GM12878 (cell line): Measurements from ENCODE around the gene WDR41. TPM values are rescaled to one million over a fixed set of nuclear protein-coding genes. Genes with fewer than 3 reads are reported as not detected.
A peak's percentile ranks its signal among the peaks of the same experiment; 100 is the strongest.

Experiments
- ATAC-seq: fragments of 200-7000 bp; cut with Tn5 transposase; 3 replicates; pipeline ENCODE4 v1.9.1; 2020; ENCODE audit warnings: mild to moderate bottlenecking, moderate library complexity
- BruUV-seq: library from RNA; stranded (reverse); fragments of 400-500 nt; replicated peaks from 2 replicates; lab custom pipeline; 2021; lab: Mats Ljungman, UMichigan
- CTCF ChIA-PET: fragments of 300-600 bp; sonication (Branson Sonifier 250); formaldehyde crosslinking; extraction: SDS; loops from one replicate; lab custom pipeline; 2021; ENCODE audit warnings: inconsistent platforms; lab: Yijun Ruan, JAX
- POLR2A ChIA-PET: fragments of 350-600 bp; formaldehyde crosslinking; extraction: SDS; loops from one replicate; lab custom pipeline; 2021; ENCODE audit warnings: inconsistent platforms; lab: Charles Lee
- RAD21 ChIA-PET: fragments of 300-600 bp; sonication (Branson Sonifier 250); formaldehyde crosslinking; loops from one replicate; lab custom pipeline; 2023; ENCODE audit warnings: antibody characterized with exemption; ENCODE audit not compliant: unreplicated experiment; lab: Charles Lee
- SMC1A ChIA-PET: fragments of 300-600 bp; sonication (Branson Sonifier 250); formaldehyde crosslinking; loops from one replicate; lab custom pipeline; 2023; ENCODE audit not compliant: unreplicated experiment, uncharacterized antibody; lab: Charles Lee
- DNase-seq: peaks from one replicate; pipeline ENCODE4 v3.0.0-alpha.2; 2011; ENCODE audit warnings: low read depth, low spot score
- FAIRE-seq: peaks from 3 replicates; lab custom pipeline; 2011; peaks lifted over from hg19 to GRCh38; lab: Jason Lieb, UNC
- H2AFZ ChIP-seq: 2 replicates; pipeline ENCODE4 v1.6.0; 2011; ENCODE audit warnings: low read depth, low read length, control low read depth; ENCODE audit not compliant: control insufficient read depth
- H3K27ac ChIP-seq: 2 replicates; pipeline ENCODE4 v1.5.1; 2011; ENCODE audit warnings: control low read depth; ENCODE audit not compliant: control insufficient read depth, insufficient read depth
- H3K27me3 ChIP-seq, 2 experiments: replicated peaks in 1 of 2; 2 replicates each; pipeline versions ENCODE4 v1.6.0 to v1.6.1; 2011; ENCODE audit warnings: low read length in 1 of 2; ENCODE audit not compliant: control insufficient read depth in 2 of 2, insufficient read depth in 2 of 2
- H3K36me3 ChIP-seq, 2 experiments: 2 replicates each; pipeline ENCODE4 v1.5.1; 2011; ENCODE audit warnings: low read length in 1 of 2; ENCODE audit not compliant: control insufficient read depth in 2 of 2, insufficient read depth in 2 of 2
- H3K4me1 ChIP-seq: 2 replicates; pipeline ENCODE4 v1.6.1; 2011; ENCODE audit warnings: mild to moderate bottlenecking, low read length, moderate library complexity, mixed read lengths; ENCODE audit not compliant: control insufficient read depth, insufficient read depth
- H3K4me2 ChIP-seq: 2 replicates; pipeline ENCODE4 v1.6.0; 2011; ENCODE audit warnings: control low read depth; ENCODE audit not compliant: control insufficient read depth, insufficient read depth
- H3K4me3 ChIP-seq: fragments of 200-600 bp; sonication (generic); 2 replicates; pipeline ENCODE4 v1.5.1; 2016
- H3K79me2 ChIP-seq: 2 replicates; pipeline ENCODE4 v1.6.0; 2011; ENCODE audit warnings: low read length; ENCODE audit not compliant: control insufficient read depth, insufficient read depth
- H3K9ac ChIP-seq: 2 replicates; pipeline ENCODE4 v1.8.0; 2011; ENCODE audit warnings: low read length, control low read depth, mixed read lengths; ENCODE audit not compliant: control insufficient read depth, insufficient read depth
- H3K9me3 ChIP-seq: replicated peaks from 3 replicates; pipeline ENCODE4 v1.5.1; 2011; ENCODE audit warnings: mild to moderate bottlenecking, low read length; ENCODE audit not compliant: control insufficient read depth, insufficient read depth
- H4K20me1 ChIP-seq: 2 replicates; pipeline ENCODE4 v1.6.0; 2011; ENCODE audit not compliant: control insufficient read depth, insufficient read depth
- POLR2A ChIP-seq: IDR thresholded peaks from 2 replicates; pipeline ENCODE4 v1.6.1; 2011; ENCODE audit warnings: low read depth, mild to moderate bottlenecking, low read length
- RAD21 ChIP-seq: IDR thresholded peaks from 2 replicates; pipeline ENCODE4 v1.6.1; 2011; ENCODE audit warnings: mild to moderate bottlenecking, low read depth, low read length, moderate library complexity; ENCODE audit not compliant: insufficient read depth
- SMC3 ChIP-seq: IDR thresholded peaks from 2 replicates; pipeline ENCODE4 v1.6.1; 2011; ENCODE audit warnings: low read length, improper control_type of control experiment, borderline replicate concordance
- WGBS: methylation state at CpG from one replicate; pipeline ENCODE4 v1.1.6; 2016; ENCODE audit warnings: low lambda C conversion rate; ENCODE audit not compliant: insufficient replicate concordance, insufficient coverage; ENCODE audit errors: missing lambda C conversion rate; 5-methylcytosine and 5-hydroxymethylcytosine counted together
- in situ Hi-C: fragments of 300-500 bp; cut with MboI; formaldehyde crosslinking; loops from 9 replicates; pipeline ENCODE4 v1.14.3; 2018; ENCODE audit warnings: mixed read lengths
- intact Hi-C: fragments of 100-400 bp; cut with micrococcal nuclease; formaldehyde crosslinking; loops from one replicate; pipeline ENCODE4 v1.14.2; 2022; ENCODE audit not compliant: unreplicated experiment
- polyA plus RNA-seq, 11 experiments: library from polyadenylated mRNA; depleted of rRNA in 4 of 11; unstranded in 6 of 11; stranded (reverse) in 5 of 11; fragments of >200 nt; fragmentation: Nextera tagmentation in 4 of 11; fragmentation: Illumina TruSeq in 1 of 11; extraction: Ambion mirVana in 4 of 11; extraction: Trizol in 1 of 11; gene quantifications; 1 replicate in 1 of 11; 2 replicates in 10 of 11; pipeline versions ENCODE4 v1.2.1 to v1.2.3, GENCODE V29; 2011 to 2016; ENCODE audit warnings: inconsistent platforms in 2 of 11, missing spikeins in 2 of 11, low read depth in 1 of 11
- total RNA-seq, 4 experiments: library from RNA; depleted of rRNA in 3 of 4; stranded (reverse); fragments of >200 nt in 3 of 4; fragmentation: Illumina TruSeq in 1 of 4; extraction: Trizol in 1 of 4; gene quantifications; 2 replicates each; pipeline versions ENCODE4 v1.2.1 to v1.2.3, GENCODE V29; 2013 to 2021
- TF ChIP-seq, protein P1 (sequence below), 3 experiments: IDR thresholded peaks in 2 of 3; conservative IDR thresholded peaks in 1 of 3; 2 replicates each; pipeline ENCODE4 v1.5.1; 2011; ENCODE audit warnings: low read depth in 3 of 3, low read length in 3 of 3, mild to moderate bottlenecking in 3 of 3, control low read depth in 2 of 3, moderate library complexity in 2 of 3, inconsistent platforms in 1 of 3, mixed read lengths in 1 of 3; ENCODE audit not compliant: control insufficient read depth in 2 of 3, insufficient read depth in 1 of 3; ENCODE audit errors: extremely low read depth in 1 of 3

WDR41 gene
- total and polyA plus RNA-seq, 10 of the 15 experiments (the other 5 are each of a cell fraction or from before 2014, with no cell fraction given) = 60.0 to 124 (median 84.4) TPM

DNA sequence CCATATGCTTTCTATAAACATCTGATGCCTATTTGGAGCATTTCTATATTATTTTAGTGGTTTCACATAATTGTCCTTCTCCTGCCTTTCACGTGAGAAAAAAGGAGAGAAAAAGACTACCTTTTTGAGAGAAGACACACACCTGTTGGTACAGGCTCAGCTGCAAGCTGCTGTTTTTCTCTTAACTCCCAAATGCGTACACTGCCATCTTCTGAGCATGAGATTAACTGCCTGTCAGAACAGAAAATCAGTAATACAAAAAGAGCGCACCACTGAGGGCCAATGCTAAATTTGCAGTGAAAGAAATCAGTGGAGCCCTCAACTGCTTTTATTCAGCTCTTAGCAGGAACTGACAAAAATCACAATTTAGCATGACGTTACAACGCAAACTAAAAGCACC is 54.9 kb downstream of the WDR41 start:
- Histone ChIP-seq H3K27ac (no peak overlapping the region), H3K4me2 (no peak overlapping the region), H2AFZ (no peak overlapping the region), H3K9ac (no peak overlapping the region), H3K79me2 (no peaks in the 10 kb centered on the region), H3K4me3 (no peak overlapping the region), H4K20me1 (no peaks in the 10 kb centered on the region), H3K4me1 (no peaks in the 10 kb centered on the region), H3K36me3 (peaks cover 1 to 12% of the 10 kb centered on the region in 2 experiments; a peak in 3 of 4 replicates), H3K9me3 (no peaks in the 10 kb centered on the region), H3K27me3 (no peaks in the 10 kb centered on the region)
- in situ Hi-C loops (no loop called here), intact Hi-C loops (loop anchor here (10.0 kb wide), 1 partner anchor 572 kb away; no protein-coding TSS in a partner anchor)
- 0 out of 3 replicates have a peak, but pooled peaks have one; percentile 40 for ATAC-seq
- TF ChIP-seq SMC3 = peak; percentile 51; the same call in 1 of the 2 replicates
- TF ChIP-seq POLR2A = no peak
- TF ChIP-seq RAD21 = peak; percentile 63
- TF ChIP-seq, protein P1, sequence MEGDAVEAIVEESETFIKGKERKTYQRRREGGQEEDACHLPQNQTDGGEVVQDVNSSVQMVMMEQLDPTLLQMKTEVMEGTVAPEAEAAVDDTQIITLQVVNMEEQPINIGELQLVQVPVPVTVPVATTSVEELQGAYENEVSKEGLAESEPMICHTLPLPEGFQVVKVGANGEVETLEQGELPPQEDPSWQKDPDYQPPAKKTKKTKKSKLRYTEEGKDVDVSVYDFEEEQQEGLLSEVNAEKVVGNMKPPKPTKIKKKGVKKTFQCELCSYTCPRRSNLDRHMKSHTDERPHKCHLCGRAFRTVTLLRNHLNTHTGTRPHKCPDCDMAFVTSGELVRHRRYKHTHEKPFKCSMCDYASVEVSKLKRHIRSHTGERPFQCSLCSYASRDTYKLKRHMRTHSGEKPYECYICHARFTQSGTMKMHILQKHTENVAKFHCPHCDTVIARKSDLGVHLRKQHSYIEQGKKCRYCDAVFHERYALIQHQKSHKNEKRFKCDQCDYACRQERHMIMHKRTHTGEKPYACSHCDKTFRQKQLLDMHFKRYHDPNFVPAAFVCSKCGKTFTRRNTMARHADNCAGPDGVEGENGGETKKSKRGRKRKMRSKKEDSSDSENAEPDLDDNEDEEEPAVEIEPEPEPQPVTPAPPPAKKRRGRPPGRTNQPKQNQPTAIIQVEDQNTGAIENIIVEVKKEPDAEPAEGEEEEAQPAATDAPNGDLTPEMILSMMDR (IDR thresholded peaks at IDR 0.05 in 2 of 3, conservative IDR thresholded peaks at IDR 0.05 in 1 of 3; ENCODE audit: control insufficient read depth in 2 of 3, extremely low read depth in 1 of 3, insufficient read depth in 1 of 3, low read depth in 3 of 3, low read length in 3 of 3) = peak in 2 of 3 experiments; percentile 15 to 51; a peak in 2 of 6 replicates
- ChIA-PET CTCF (interaction anchor here (0.8 to 2.7 kb wide), 20 partner anchors 10 to 575 kb away, joined by 3 to 27 read pairs (median 4); no protein-coding TSS in a partner anchor), SMC1A (interaction anchor here (0.7 to 3.1 kb wide), 14 partner anchors 10 to 723 kb away, joined by 3 to 21 read pairs (median 4); partner anchors contain the start of gene WDR41), RAD21 (interaction anchor here (0.8 to 2.4 kb wide), 9 partner anchors 10 to 308 kb away, joined by 3 to 9 read pairs (median 6); partner anchors contain the start of gene WDR41), POLR2A (no interaction called here)
- no peak for DNase-seq
- WGBS = 74% methylated on average over 5 of the region's 5 CpGs
- FAIRE-seq = no peak
- BruUV-seq = no TSS peak
